GM12891 (cell line): ENCODE results near the gene BATF2. TPM values are rescaled to one million over a fixed set of nuclear protein-coding genes. Genes with fewer than 3 reads are reported as not detected.

Experiments
- DNase-seq: peaks from one replicate; pipeline ENCODE4 v3.0.0; 2011; ENCODE audit warnings: low spot score; ENCODE audit not compliant: insufficient read length
- FAIRE-seq: peaks from 2 replicates; lab custom pipeline; 2011; peaks lifted over from hg19 to GRCh38; lab: Jason Lieb, UNC
- PAX5 ChIP-seq: IDR thresholded peaks from 2 replicates; pipeline ENCODE4 v1.6.1; 2011; ENCODE audit warnings: low read length, moderate library complexity, mild to moderate bottlenecking; ENCODE audit not compliant: insufficient read depth, severe bottlenecking
- POLR2A ChIP-seq: IDR thresholded peaks from 2 replicates; pipeline ENCODE4 v1.6.1; 2011; ENCODE audit warnings: low read depth, low read length, control low read depth
- POLR2AphosphoS5 ChIP-seq: IDR thresholded peaks from 2 replicates; pipeline ENCODE4 v1.6.1; 2011; ENCODE audit warnings: low read depth, low read length, control low read depth
- POU2F2 ChIP-seq: IDR thresholded peaks from 2 replicates; pipeline ENCODE4 v1.6.1; 2011; ENCODE audit warnings: low read depth, mild to moderate bottlenecking, control low read depth, low read length, moderate library complexity
- SPI1 ChIP-seq: IDR thresholded peaks from 2 replicates; pipeline ENCODE4 v1.6.1; 2011; ENCODE audit warnings: low read depth, low read length, control low read depth
- TAF1 ChIP-seq: IDR thresholded peaks from 2 replicates; pipeline ENCODE4 v1.6.1; 2011; ENCODE audit warnings: low read depth, low read length, control low read depth
- polyA plus RNA-seq: library from polyadenylated mRNA; unstranded; fragments of >200 nt; gene quantifications from one replicate; pipeline ENCODE4 v1.2.1, GENCODE V29; 2012; ENCODE audit warnings: low read depth, missing spikeins, inconsistent platforms; ENCODE audit not compliant: missing spikeins

Gene BATF2, protein sequence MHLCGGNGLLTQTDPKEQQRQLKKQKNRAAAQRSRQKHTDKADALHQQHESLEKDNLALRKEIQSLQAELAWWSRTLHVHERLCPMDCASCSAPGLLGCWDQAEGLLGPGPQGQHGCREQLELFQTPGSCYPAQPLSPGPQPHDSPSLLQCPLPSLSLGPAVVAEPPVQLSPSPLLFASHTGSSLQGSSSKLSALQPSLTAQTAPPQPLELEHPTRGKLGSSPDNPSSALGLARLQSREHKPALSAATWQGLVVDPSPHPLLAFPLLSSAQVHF
- 0.40 TPM for polyA plus RNA-seq

GRCh38 chr11:64996710-64997380, at the start of gene BATF2:
TSS of gene BATF2 (minus strand) at chr11:64996971. CDS start at chr11:64996914, 57 bp downstream.
- FAIRE-seq (no peak), DNase-seq (no peak)
- TF ChIP-seq SPI1 (no peak), TAF1 (no peak), POU2F2 (no peak), POLR2A (no peak), PAX5 (no peak), POLR2AphosphoS5 (no peak)

DNA sequence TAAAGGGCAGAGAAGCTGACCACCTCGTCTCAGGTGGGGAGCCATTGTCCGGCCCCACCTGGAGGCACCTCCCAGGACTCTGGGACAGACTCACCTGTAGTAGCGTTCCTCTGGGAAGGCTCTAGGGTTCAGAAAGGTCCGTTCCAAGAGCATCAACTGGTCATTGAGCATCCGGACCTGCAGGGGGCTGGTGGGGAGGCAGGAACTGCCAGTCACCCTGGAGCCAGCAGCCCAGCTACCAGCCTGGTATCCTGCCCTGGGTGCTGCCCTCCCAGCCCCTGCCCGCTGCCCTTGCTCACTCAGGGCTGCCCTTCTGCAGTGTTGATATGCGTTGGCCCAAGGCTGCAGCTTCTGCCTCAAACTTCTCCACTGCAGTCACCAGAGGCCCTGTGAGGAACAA, 49.0 kb upstream of the BATF2 start:
- no peak for TF ChIP-seq TAF1
- no peak for TF ChIP-seq POU2F2
- no peak for TF ChIP-seq POLR2AphosphoS5
- TF ChIP-seq POLR2A, result no peak
- TF ChIP-seq SPI1, result no peak
- TF ChIP-seq PAX5, result no peak
- DNase-seq (no peak), FAIRE-seq (no peak)

- DNase-seq, result no peak
- TF ChIP-seq POU2F2 (no peak), POLR2AphosphoS5 (no peak), PAX5 (no peak), POLR2A (no peak), TAF1 (no peak), SPI1 (no peak)
- FAIRE-seq, result no peak
These were observed 48.3 kb upstream of the BATF2 start for GRCh38 chr11:65045061-65045460.

GRCh38 chr11:65043881-65044501, 47.2 kb upstream of the BATF2 start:
- DNase-seq, result no peak
- TF ChIP-seq POLR2A (no peak), TAF1 (no peak), POLR2AphosphoS5 (no peak), SPI1 (no peak), PAX5 (no peak), POU2F2 (no peak)
- no peak for FAIRE-seq

GRCh38 chr11:65042891-65043290, 46.1 kb upstream of the BATF2 start:
- FAIRE-seq, result no peak
- DNase-seq, result no peak
- TF ChIP-seq PAX5 (no peak), POLR2AphosphoS5 (no peak), POLR2A (no peak), TAF1 (no peak), SPI1 (no peak), POU2F2 (no peak)

DNA sequence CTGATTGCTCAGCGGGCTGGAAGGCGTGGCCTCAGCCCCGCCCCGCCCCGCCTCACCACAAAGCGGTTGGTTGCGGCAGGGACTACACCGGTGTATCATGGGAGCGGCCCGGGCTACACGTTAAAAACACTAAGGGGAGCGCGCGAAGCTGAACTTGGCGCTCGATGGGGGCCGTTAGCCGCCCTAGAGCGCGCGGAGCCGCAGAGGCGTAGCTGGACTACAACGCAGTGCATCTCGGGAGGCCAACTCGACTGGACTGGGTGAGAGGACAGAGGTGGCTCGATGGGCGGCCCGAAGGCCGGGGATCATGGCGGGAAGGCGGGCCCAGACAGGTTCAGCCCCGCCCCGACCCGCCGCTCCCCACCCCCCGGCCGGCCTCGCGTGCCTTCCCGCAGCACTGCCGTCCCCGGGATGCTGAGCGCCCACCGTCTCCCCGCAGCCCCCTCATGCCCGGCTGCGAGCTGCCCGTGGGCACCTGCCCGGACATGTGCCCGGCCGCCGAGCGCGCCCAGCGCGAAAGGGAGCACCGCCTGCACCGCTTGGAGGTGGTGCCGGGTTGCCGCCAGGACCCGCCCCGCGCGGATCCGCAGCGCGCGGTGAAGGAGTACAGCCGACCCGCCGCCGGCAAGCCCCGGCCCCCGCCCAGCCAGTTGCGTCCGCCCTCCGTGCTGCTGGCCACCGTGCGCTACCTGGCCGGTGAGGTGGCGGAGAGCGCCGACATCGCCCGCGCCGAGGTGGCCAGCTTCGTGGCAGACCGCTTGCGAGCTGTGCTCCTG, 44.3 kb upstream of the BATF2 start, which contains the start of gene SAC3D1:
Gene SAC3D1, plus strand, starts transcription at position 364 of the 776 bp plus-strand sequence. Its CDS starts 83 bp downstream, at position 447.
- DNase-seq (peak; percentile 97), FAIRE-seq (peak; percentile 99)
- TF ChIP-seq PAX5 (peak; percentile 3), TAF1 (0 out of 2 replicates have a peak, but pooled peaks have one; percentile 26), SPI1 (no peak), POU2F2 (no peak), POLR2A (no peak; the same call in 1 of the 2 replicates), POLR2AphosphoS5 (no peak)

DNA sequence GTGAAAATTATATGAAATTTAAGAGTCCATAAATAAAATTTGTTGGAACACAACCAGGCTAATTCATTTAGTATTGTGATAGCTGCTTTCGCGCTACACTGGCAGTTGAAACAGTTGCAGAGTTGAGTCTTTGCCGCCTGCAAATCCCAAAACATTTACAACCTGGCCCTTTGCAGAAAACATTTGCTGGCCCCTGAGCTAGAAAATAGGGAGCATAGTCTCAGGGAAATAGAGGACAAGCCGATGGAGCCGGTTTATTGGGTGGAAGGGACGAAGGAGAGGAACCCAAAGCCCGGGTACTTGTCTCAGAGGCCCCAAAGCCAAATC, 43.7 kb upstream of the BATF2 start:
- FAIRE-seq, result no peak
- TF ChIP-seq POLR2A, result no peak
- 0 out of 2 replicates have a peak, but pooled peaks have one; percentile 27 for TF ChIP-seq POU2F2
- no peak for DNase-seq

DNA sequence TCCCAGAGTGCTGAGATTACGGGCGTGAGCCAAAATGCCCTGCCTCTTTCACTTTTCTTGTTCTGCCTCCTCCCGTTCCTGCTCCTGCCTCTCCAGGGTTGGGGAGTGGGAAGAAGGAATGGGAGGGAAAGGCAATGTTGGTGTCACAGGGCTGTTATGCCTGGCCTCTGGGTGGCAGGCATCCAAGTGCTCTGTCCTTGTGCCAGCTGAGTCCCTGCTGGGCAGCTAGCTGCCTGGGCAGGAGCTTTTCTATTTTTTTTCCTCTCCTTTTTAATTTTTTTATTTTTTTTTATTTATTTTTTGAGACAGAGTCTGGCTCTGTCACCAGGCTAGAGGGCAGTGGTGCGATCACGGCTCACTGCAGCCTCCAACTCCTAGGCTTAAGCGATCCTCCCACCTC, 40.2 kb upstream of the BATF2 start:
- DNase-seq, result no peak

GRCh38 chr11:65035579-65035978, 38.8 kb upstream of the BATF2 start:
- no peak for TF ChIP-seq TAF1
- no peak for TF ChIP-seq POLR2A
- TF ChIP-seq POLR2AphosphoS5, result no peak
- no peak for TF ChIP-seq POU2F2
- TF ChIP-seq PAX5, result no peak
- TF ChIP-seq SPI1, result no peak
- FAIRE-seq, result no peak
- DNase-seq, result no peak

More for the DNA sequence above, 40.2 kb upstream of the BATF2 start:
- TF ChIP-seq POU2F2 (no peak), PAX5 (no peak), SPI1 (no peak), TAF1 (no peak), POLR2AphosphoS5 (no peak), POLR2A (no peak)
- FAIRE-seq, result no peak
